H9 (cell line): ENCODE results near the gene DSCAM. TPM values are rescaled to one million over a fixed set of nuclear protein-coding genes. Genes with fewer than 3 reads are reported as not detected.

Source experiments
- DNase-seq: peaks from one replicate; pipeline ENCODE4 v3.0.0-alpha.2; 2017
- H2AFZ ChIP-seq: one replicate; pipeline ENCODE4 v1.6.1; 2013; ENCODE audit warnings: mild to moderate bottlenecking, low read length, control low read depth, moderate library complexity
- H2AK5ac ChIP-seq: 2 replicates; pipeline ENCODE4 v1.6.1; 2013; ENCODE audit warnings: low read length, control low read depth, mixed read lengths; ENCODE audit not compliant: insufficient read length
- H2BK120ac ChIP-seq: one replicate; pipeline ENCODE4 v1.6.1; 2013; ENCODE audit warnings: low read depth, mild to moderate bottlenecking, low read length, control low read depth, inconsistent platforms; ENCODE audit not compliant: poor library complexity, severe bottlenecking
- H2BK12ac ChIP-seq: 2 replicates; pipeline ENCODE4 v1.6.1; 2013; ENCODE audit warnings: low read length, control low read depth, mixed read lengths, low read depth; ENCODE audit not compliant: insufficient read length
- H2BK15ac ChIP-seq: 2 replicates; pipeline ENCODE4 v1.6.1; 2013; ENCODE audit warnings: low read depth, low read length, control low read depth
- H2BK20ac ChIP-seq: one replicate; pipeline ENCODE4 v1.6.1; 2013; ENCODE audit warnings: low read depth, mild to moderate bottlenecking, low read length, control low read depth, inconsistent platforms; ENCODE audit not compliant: poor library complexity, severe bottlenecking
- H2BK5ac ChIP-seq: 2 replicates; pipeline ENCODE4 v1.6.1; 2013; ENCODE audit warnings: low read length, control low read depth, mixed read lengths; ENCODE audit not compliant: insufficient read length
- H3K14ac ChIP-seq: 2 replicates; pipeline ENCODE4 v1.6.1; 2013; ENCODE audit warnings: low read length, control low read depth; ENCODE audit not compliant: insufficient read depth
- H3K18ac ChIP-seq: 2 replicates; pipeline ENCODE4 v1.6.1; 2013; ENCODE audit warnings: low read depth, mild to moderate bottlenecking, mixed read lengths, low read length, control low read depth; ENCODE audit not compliant: insufficient read length
- H3K23ac ChIP-seq: 2 replicates; pipeline ENCODE4 v1.6.1; 2013; ENCODE audit warnings: low read length, control low read depth, mixed read lengths, low read depth; ENCODE audit not compliant: insufficient read length
- H3K23me2 ChIP-seq: 2 replicates; pipeline ENCODE4 v1.6.1; 2013; ENCODE audit warnings: low read depth, mild to moderate bottlenecking, mixed read lengths, low read length, control low read depth; ENCODE audit not compliant: insufficient read length, poor library complexity, severe bottlenecking
- H3K27ac ChIP-seq: 2 replicates; pipeline ENCODE4 v1.5.1; 2013; ENCODE audit warnings: low read length, control low read depth, mixed read lengths, low read depth; ENCODE audit not compliant: insufficient read length
- H3K27me3 ChIP-seq: 2 replicates; pipeline ENCODE4 v1.6.1; 2013; ENCODE audit warnings: low read length, control low read depth, inconsistent platforms; ENCODE audit not compliant: insufficient read depth
- H3K4ac ChIP-seq: 2 replicates; pipeline ENCODE4 v1.6.1; 2013; ENCODE audit warnings: low read depth, mild to moderate bottlenecking, control low read depth, inconsistent platforms, low read length, moderate library complexity
- H3K4me1 ChIP-seq: 2 replicates; pipeline ENCODE4 v1.6.1; 2013; ENCODE audit warnings: low read length, control low read depth, inconsistent platforms; ENCODE audit not compliant: insufficient read depth
- H3K4me2 ChIP-seq: 2 replicates; pipeline ENCODE4 v1.6.1; 2013; ENCODE audit warnings: low read length, control low read depth, mixed read lengths; ENCODE audit not compliant: insufficient read length, insufficient read depth
- H3K56ac ChIP-seq: 2 replicates; pipeline ENCODE4 v1.6.1; 2013; ENCODE audit warnings: low read depth, mild to moderate bottlenecking, mixed read lengths, low read length, control low read depth; ENCODE audit not compliant: insufficient read length
- H3K79me1 ChIP-seq: 2 replicates; pipeline ENCODE4 v1.6.1; 2013; ENCODE audit warnings: low read depth, mild to moderate bottlenecking, moderate library complexity, low read length, control low read depth, inconsistent platforms; ENCODE audit not compliant: insufficient read depth, poor library complexity, severe bottlenecking
- H3K79me2 ChIP-seq: 2 replicates; pipeline ENCODE4 v1.6.1; 2013; ENCODE audit warnings: low read length, control low read depth, inconsistent platforms; ENCODE audit not compliant: insufficient read depth
- H3K9ac ChIP-seq: 2 replicates; pipeline ENCODE4 v1.6.1; 2013; ENCODE audit warnings: low read length, control low read depth, mixed read lengths; ENCODE audit not compliant: insufficient read length; ENCODE audit errors: extremely low read depth
- H3K9me3 ChIP-seq: one replicate; pipeline ENCODE4 v1.6.1; 2013; ENCODE audit warnings: low read depth, low read length, inconsistent platforms; ENCODE audit not compliant: control insufficient read depth
- H3T11ph ChIP-seq: one replicate; pipeline ENCODE4 v1.6.1; 2013; ENCODE audit warnings: mild to moderate bottlenecking, low read length, control low read depth, inconsistent platforms
- H4K20me1 ChIP-seq: one replicate; pipeline ENCODE4 v1.6.1; 2013; ENCODE audit not compliant: control insufficient read depth, insufficient read length, insufficient read depth
- H4K5ac ChIP-seq: 2 replicates; pipeline ENCODE4 v1.6.1; 2013; ENCODE audit warnings: low read depth, mild to moderate bottlenecking, mixed read lengths, low read length, control low read depth; ENCODE audit not compliant: insufficient read length
- H4K8ac ChIP-seq: replicated peaks from 2 replicates; pipeline ENCODE4 v1.6.1; 2013; ENCODE audit warnings: low read length, control low read depth, mixed read lengths, low read depth; ENCODE audit not compliant: insufficient read length
- H4K91ac ChIP-seq: 2 replicates; pipeline ENCODE4 v1.6.1; 2013; ENCODE audit warnings: low read depth, mild to moderate bottlenecking, moderate library complexity, mixed read lengths, low read length, control low read depth; ENCODE audit not compliant: insufficient read length
- H3K27ac Mint-ChIP-seq, 3 experiments: 2 replicates in 2 of 3; 3 replicates in 1 of 3; pipeline ENCODE4 v1.8.0; 2020 to 2021; ENCODE audit warnings: mixed read lengths in 3 of 3, mild to moderate bottlenecking in 1 of 3, moderate library complexity in 1 of 3
- H3K27me3 Mint-ChIP-seq: 2 replicates; pipeline ENCODE4 v1.8.0; 2021; ENCODE audit warnings: low read depth, mild to moderate bottlenecking, moderate library complexity, mixed read lengths
- H3K36me3 Mint-ChIP-seq, 3 experiments: 2 replicates in 2 of 3; 3 replicates in 1 of 3; pipeline ENCODE4 v1.8.0; 2020 to 2021; ENCODE audit warnings: low read depth in 3 of 3, mixed read lengths in 3 of 3; ENCODE audit not compliant: insufficient read depth in 1 of 3
- H3K4me1 Mint-ChIP-seq, 2 experiments: 2 replicates each; pipeline ENCODE4 v1.8.0; 2020; ENCODE audit warnings: mixed read lengths in 2 of 2
- H3K4me3 Mint-ChIP-seq, 2 experiments: 2 replicates in 1 of 2; 3 replicates in 1 of 2; pipeline ENCODE4 v1.8.0; 2020 to 2021; ENCODE audit warnings: mild to moderate bottlenecking in 2 of 2, mixed read lengths in 2 of 2, moderate library complexity in 1 of 2
- H3K9me3 Mint-ChIP-seq, 2 experiments: 2 replicates in 1 of 2; 3 replicates in 1 of 2; pipeline ENCODE4 v1.8.0; 2020; ENCODE audit warnings: mild to moderate bottlenecking in 2 of 2, mixed read lengths in 2 of 2, moderate library complexity in 1 of 2
- WGBS: extraction: QIAGEN DNeasy Blood & Tissue Kit; methylation state at CpG from one replicate; pipeline ENCODE4 v1.1.7; 2013; ENCODE audit warnings: missing lambda C conversion rate, low lambda C conversion rate, mixed read lengths; ENCODE audit not compliant: insufficient read length; ENCODE audit errors: extremely low coverage; 5-methylcytosine and 5-hydroxymethylcytosine counted together
- total RNA-seq: library from RNA; stranded (reverse); gene quantifications from 2 replicates; pipeline ENCODE4 v1.2.1, GENCODE V29; 2021
- TF ChIP-seq, protein P1 (sequence below): fragments of 200-600 bp; sonication (generic); conservative IDR thresholded peaks from 3 replicates; pipeline ENCODE4 v1.8.0; 2021; ENCODE audit warnings: antibody characterized with exemption, mild to moderate bottlenecking

Gene DSCAM
- total RNA-seq, 1 experiment from 2014 or later = 0.17 TPM

DNA sequence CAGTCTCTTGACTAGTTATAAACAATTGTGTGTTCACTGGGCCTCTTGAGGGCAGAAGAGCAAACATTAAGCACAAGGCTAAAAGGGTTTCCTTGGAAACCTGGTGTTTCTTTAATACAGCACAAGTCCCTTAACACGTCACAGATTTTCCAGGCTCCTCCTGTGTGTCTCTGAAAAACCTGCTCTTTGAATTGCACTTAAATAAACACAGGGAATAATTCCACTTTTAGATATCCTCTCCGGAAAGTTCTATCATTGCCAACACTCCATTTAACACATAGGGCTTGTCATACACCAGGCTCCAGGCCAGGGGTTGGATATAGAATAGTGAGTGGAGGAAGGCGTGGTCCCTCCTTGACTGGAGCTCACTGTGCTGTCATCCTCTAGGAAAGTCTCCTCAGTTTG lies 442.6 kb downstream of the DSCAM start:
- Mint-ChIP-seq H3K36me3 (peaks cover 0 to 2% (median 0%) of the 10 kb centered on the region in 3 experiments; a peak in 3 of 7 replicates), H3K4me3 (no peak overlapping the region), H3K27ac (no peak overlapping the region), H3K27me3 (no peaks in the 10 kb centered on the region), H3K9me3 (peaks cover 5 to 12% of the 10 kb centered on the region in 2 experiments; a peak in 4 of 5 replicates), H3K4me1 (no peaks in the 10 kb centered on the region)
- H3K14ac ChIP-seq = no peak overlapping the region
- no peak overlapping the region for H2AK5ac ChIP-seq
- DNase-seq = no peak
- WGBS = no CpG with 5 or more reads among the region's 3 CpGs
- no peak overlapping the region for H4K91ac ChIP-seq
- no peak overlapping the region for H3K27ac ChIP-seq
- no peak overlapping the region for H4K8ac ChIP-seq
- no peak overlapping the region for H3K18ac ChIP-seq
- no peaks in the 10 kb centered on the region for H3K79me2 ChIP-seq
- no peak overlapping the region for H3T11ph ChIP-seq
- H2AFZ ChIP-seq = no peak overlapping the region
- no peaks in the 10 kb centered on the region for H3K79me1 ChIP-seq
- H3K9me3 ChIP-seq = no peaks in the 10 kb centered on the region
- H3K27me3 ChIP-seq = no peaks in the 10 kb centered on the region
- H3K23ac ChIP-seq = no peak overlapping the region
- H4K20me1 ChIP-seq = no peaks in the 10 kb centered on the region
- no peak overlapping the region for H2BK120ac ChIP-seq
- H4K5ac ChIP-seq = no peak overlapping the region
- no peak overlapping the region for H3K56ac ChIP-seq
- H2BK12ac ChIP-seq = no peak overlapping the region
- H3K4ac ChIP-seq = no peak overlapping the region
- H2BK15ac ChIP-seq = no peak overlapping the region
- no peak overlapping the region for H3K4me2 ChIP-seq
- H3K4me1 ChIP-seq = no peaks in the 10 kb centered on the region
- no peak overlapping the region for H3K9ac ChIP-seq
- no peaks in the 10 kb centered on the region for H3K23me2 ChIP-seq
- TF ChIP-seq, protein P1, sequence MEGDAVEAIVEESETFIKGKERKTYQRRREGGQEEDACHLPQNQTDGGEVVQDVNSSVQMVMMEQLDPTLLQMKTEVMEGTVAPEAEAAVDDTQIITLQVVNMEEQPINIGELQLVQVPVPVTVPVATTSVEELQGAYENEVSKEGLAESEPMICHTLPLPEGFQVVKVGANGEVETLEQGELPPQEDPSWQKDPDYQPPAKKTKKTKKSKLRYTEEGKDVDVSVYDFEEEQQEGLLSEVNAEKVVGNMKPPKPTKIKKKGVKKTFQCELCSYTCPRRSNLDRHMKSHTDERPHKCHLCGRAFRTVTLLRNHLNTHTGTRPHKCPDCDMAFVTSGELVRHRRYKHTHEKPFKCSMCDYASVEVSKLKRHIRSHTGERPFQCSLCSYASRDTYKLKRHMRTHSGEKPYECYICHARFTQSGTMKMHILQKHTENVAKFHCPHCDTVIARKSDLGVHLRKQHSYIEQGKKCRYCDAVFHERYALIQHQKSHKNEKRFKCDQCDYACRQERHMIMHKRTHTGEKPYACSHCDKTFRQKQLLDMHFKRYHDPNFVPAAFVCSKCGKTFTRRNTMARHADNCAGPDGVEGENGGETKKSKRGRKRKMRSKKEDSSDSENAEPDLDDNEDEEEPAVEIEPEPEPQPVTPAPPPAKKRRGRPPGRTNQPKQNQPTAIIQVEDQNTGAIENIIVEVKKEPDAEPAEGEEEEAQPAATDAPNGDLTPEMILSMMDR = no peak
- H2BK5ac ChIP-seq = no peak overlapping the region
- H2BK20ac ChIP-seq = no peak overlapping the region
